GM12891 (cell line): ENCODE results near the gene RTN3.

ENCODE experiments used
- DNase-seq: peaks from one replicate; pipeline ENCODE4 v3.0.0; 2011; ENCODE audit warnings: low spot score; ENCODE audit not compliant: insufficient read length
- FAIRE-seq: peaks from 2 replicates; lab custom pipeline; 2011; peaks lifted over from hg19 to GRCh38; lab: Jason Lieb, UNC
- PAX5 ChIP-seq: IDR thresholded peaks from 2 replicates; pipeline ENCODE4 v1.6.1; 2011; ENCODE audit warnings: low read length, moderate library complexity, mild to moderate bottlenecking; ENCODE audit not compliant: insufficient read depth, severe bottlenecking
- POLR2A ChIP-seq: IDR thresholded peaks from 2 replicates; pipeline ENCODE4 v1.6.1; 2011; ENCODE audit warnings: low read depth, low read length, control low read depth
- POLR2AphosphoS5 ChIP-seq: IDR thresholded peaks from 2 replicates; pipeline ENCODE4 v1.6.1; 2011; ENCODE audit warnings: low read depth, low read length, control low read depth
- POU2F2 ChIP-seq: IDR thresholded peaks from 2 replicates; pipeline ENCODE4 v1.6.1; 2011; ENCODE audit warnings: low read depth, mild to moderate bottlenecking, control low read depth, low read length, moderate library complexity
- SPI1 ChIP-seq: IDR thresholded peaks from 2 replicates; pipeline ENCODE4 v1.6.1; 2011; ENCODE audit warnings: low read depth, low read length, control low read depth
- TAF1 ChIP-seq: IDR thresholded peaks from 2 replicates; pipeline ENCODE4 v1.6.1; 2011; ENCODE audit warnings: low read depth, low read length, control low read depth

Gene RTN3

GRCh38 chr11:63666874-63667273 is 14.4 kb upstream of the RTN3 start:
- TF ChIP-seq TAF1 (no peak), POLR2AphosphoS5 (no peak), SPI1 (no peak), PAX5 (no peak), POU2F2 (no peak), POLR2A (no peak)
- FAIRE-seq (no peak), DNase-seq (no peak)

GRCh38 chr11:63667995-63668795 is 13.1 kb upstream of the RTN3 start:
- no peak for DNase-seq
- TF ChIP-seq SPI1 (no peak), POU2F2 (no peak), POLR2AphosphoS5 (no peak), POLR2A (no peak), TAF1 (no peak), PAX5 (no peak)
- FAIRE-seq, result no peak

- no peak for DNase-seq
- no peak for FAIRE-seq
- TF ChIP-seq SPI1 (no peak), POLR2AphosphoS5 (no peak), POU2F2 (no peak), PAX5 (no peak), TAF1 (no peak), POLR2A (no peak)
Measured at GRCh38 chr11:63670096-63670432, 11.2 kb upstream of the RTN3 start.

GRCh38 chr11:63670433-63671321 is 10.6 kb upstream of the RTN3 start:
- TF ChIP-seq POU2F2 (no peak), SPI1 (no peak), POLR2AphosphoS5 (no peak), TAF1 (no peak), PAX5 (no peak), POLR2A (no peak)
- DNase-seq (no peak), FAIRE-seq (peak; percentile 75)

GRCh38 chr11:63671322-63672155 is 9.8 kb upstream of the RTN3 start, which contains the start of gene ATL3:
Gene ATL3 (minus strand): TSS chr11:63671376. CDS start chr11:63671335, 41 bp downstream.
- FAIRE-seq (peak; percentile 90), DNase-seq (peak; percentile 95)
- TF ChIP-seq SPI1, result no peak
- TF ChIP-seq POLR2AphosphoS5, result 0 out of 2 replicates have a peak, but pooled peaks have one; percentile 21

- DNase-seq (no peak), FAIRE-seq (no peak)
- TF ChIP-seq TAF1, result no peak
- TF ChIP-seq POLR2A, result no peak
- TF ChIP-seq PAX5, result no peak
- no peak for TF ChIP-seq POU2F2
- TF ChIP-seq SPI1, result no peak
- TF ChIP-seq POLR2AphosphoS5, result no peak
Measured at GRCh38 chr11:63672156-63672463, 9.2 kb upstream of the RTN3 start.

GRCh38 chr11:63672936-63673539 is 8.3 kb upstream of the RTN3 start:
- TF ChIP-seq PAX5, result no peak
- no peak for TF ChIP-seq TAF1
- TF ChIP-seq POLR2A, result no peak
- no peak for TF ChIP-seq POLR2AphosphoS5
- TF ChIP-seq SPI1, result no peak
- TF ChIP-seq POU2F2, result no peak
- DNase-seq (no peak), FAIRE-seq (no peak)

GRCh38 chr11:63673579-63673978 is 7.7 kb upstream of the RTN3 start:
- FAIRE-seq (no peak), DNase-seq (no peak)
- no peak for TF ChIP-seq TAF1
- no peak for TF ChIP-seq PAX5
- TF ChIP-seq POU2F2, result no peak

- peak; percentile 5 for FAIRE-seq
- DNase-seq, result no peak
- TF ChIP-seq POLR2AphosphoS5 (no peak), POU2F2 (no peak), TAF1 (no peak), PAX5 (no peak), SPI1 (no peak)
Measured at GRCh38 chr11:63680834-63681320, 423 bp upstream of the RTN3 start.
